Peyer's patch (tissue), 4 donors: ENCODE data around the gene UBE2E3. TPM values are rescaled to one million over a fixed set of nuclear protein-coding genes. Genes with fewer than 3 reads are reported as not detected.

Experiments
- DNase-seq, 3 donors: peaks; one replicate each; pipeline ENCODE4 v3.0.0-alpha.2; 2017 to 2019
- H3K27ac ChIP-seq, 4 donors: fragments of 200-600 bp; sonication (generic); one replicate each; pipeline ENCODE4 v1.5.1; 2016 to 2019
- H3K27me3 ChIP-seq, 2 donors: fragments of 200-600 bp; sonication (generic); one replicate each; pipeline ENCODE4 v1.5.1; 2019
- H3K36me3 ChIP-seq, 3 donors: fragments of 200-600 bp; sonication (generic); one replicate each; pipeline ENCODE4 v1.5.1; 2016 to 2019
- H3K4me1 ChIP-seq, 4 donors: fragments of 200-600 bp; sonication (generic); one replicate each; pipeline ENCODE4 v1.5.1; 2016 to 2019
- H3K4me3 ChIP-seq, 4 donors: fragments of 200-600 bp; sonication (generic); 1 replicate in 3 of 4; 2 replicates in 1 of 4; pipeline ENCODE4 v1.5.1; 2016 to 2019; ENCODE audit warnings: mild to moderate bottlenecking in 1 of 4
- H3K9me3 ChIP-seq, 4 donors: fragments of 200-600 bp; sonication (generic); one replicate each; pipeline ENCODE4 v1.5.1; 2016 to 2019; ENCODE audit warnings: mild to moderate bottlenecking in 1 of 4
- CTCF ChIP-seq, 6 experiments: fragments of 450-650 bp in 4 of 6; fragments of 200-600 bp in 2 of 6; sonication (generic) in 1 of 6; IDR thresholded peaks; one replicate each; pipeline ENCODE4 v1.5.1; 2017 to 2019; ENCODE audit warnings: antibody characterized with exemption in 6 of 6, mild to moderate bottlenecking in 3 of 6, moderate library complexity in 1 of 6
- POLR2A ChIP-seq, 2 donors: fragments of 450-650 bp; IDR thresholded peaks; one replicate each; pipeline ENCODE4 v1.5.1; 2017; ENCODE audit warnings: antibody characterized with exemption in 2 of 2, mild to moderate bottlenecking in 2 of 2, moderate library complexity in 2 of 2
- total RNA-seq, 4 donors: library from RNA; depleted of rRNA; stranded (reverse); fragments of >200 nt; gene quantifications; one replicate each; pipeline ENCODE4 v1.1.0, GENCODE V29; 2016

Gene UBE2E3
- total RNA-seq, 4 donors from 2014 or later = 52.3 to 96.6 (median 72.8) TPM

GRCh38 chr2:181105562-181105961, 125.2 kb downstream of the UBE2E3 start:
- DNase-seq = no peak
- TF ChIP-seq CTCF (IDR thresholded peaks at IDR 0.05) = no peak
- TF ChIP-seq POLR2A (IDR thresholded peaks at IDR 0.05) = no peak
- Histone ChIP-seq H3K36me3 (no peaks in the 10 kb centered on the region), H3K27me3 (no peaks in the 10 kb centered on the region), H3K27ac (peak overlapping the region in 1 of 4 donors; percentile 21), H3K9me3 (no peaks in the 10 kb centered on the region), H3K4me3 (no peak overlapping the region), H3K4me1 (no peaks in the 10 kb centered on the region)

- TF ChIP-seq CTCF (IDR thresholded peaks at IDR 0.05) = no peak
- TF ChIP-seq POLR2A (IDR thresholded peaks at IDR 0.05) = no peak
- no peaks in the 10 kb centered on the region for H3K27me3 ChIP-seq
- no peak overlapping the region for H3K4me3 ChIP-seq
- H3K27ac ChIP-seq = peak overlapping the region in 1 of 4 donors; percentile 21
- DNase-seq = no peak
- no peaks in the 10 kb centered on the region for H3K4me1 ChIP-seq
- H3K9me3 ChIP-seq = no peaks in the 10 kb centered on the region
- H3K36me3 ChIP-seq = no peaks in the 10 kb centered on the region
These were observed 125.8 kb downstream of the UBE2E3 start for GRCh38 chr2:181106229-181106628.

- H3K27ac ChIP-seq = peak overlapping the region in 1 of 4 donors; percentile 31
- no peaks in the 10 kb centered on the region for H3K36me3 ChIP-seq
- H3K9me3 ChIP-seq = no peaks in the 10 kb centered on the region
- no peak overlapping the region for H3K4me3 ChIP-seq
- no peak for TF ChIP-seq POLR2A (IDR thresholded peaks at IDR 0.05)
- no peak for TF ChIP-seq CTCF (IDR thresholded peaks at IDR 0.05)
- no peaks in the 10 kb centered on the region for H3K4me1 ChIP-seq
- no peaks in the 10 kb centered on the region for H3K27me3 ChIP-seq
- no peak for DNase-seq
These were observed 126.6 kb downstream of the UBE2E3 start for GRCh38 chr2:181106789-181107627.

GRCh38 chr2:181107628-181107945, 127.2 kb downstream of the UBE2E3 start:
- no peak overlapping the region for H3K4me3 ChIP-seq
- DNase-seq = no peak
- H3K4me1 ChIP-seq = no peaks in the 10 kb centered on the region
- no peaks in the 10 kb centered on the region for H3K36me3 ChIP-seq
- no peaks in the 10 kb centered on the region for H3K27me3 ChIP-seq
- H3K9me3 ChIP-seq = no peaks in the 10 kb centered on the region
- TF ChIP-seq CTCF (IDR thresholded peaks at IDR 0.05) (no peak), POLR2A (IDR thresholded peaks at IDR 0.05) (no peak)
- no peak overlapping the region for H3K27ac ChIP-seq

- TF ChIP-seq CTCF (IDR thresholded peaks at IDR 0.05) = no peak
- Histone ChIP-seq H3K27ac (no peak overlapping the region), H3K9me3 (no peaks in the 10 kb centered on the region), H3K4me1 (no peaks in the 10 kb centered on the region), H3K36me3 (no peaks in the 10 kb centered on the region), H3K4me3 (no peak overlapping the region), H3K27me3 (no peaks in the 10 kb centered on the region)
- DNase-seq = no peak
These were observed 130.7 kb downstream of the UBE2E3 start for GRCh38 chr2:181111059-181111458.
